Mesenteric fat pad (tissue), 1 donor: ENCODE results near the gene AKNAD1. TPM values are rescaled to one million over a fixed set of nuclear protein-coding genes. Genes with fewer than 3 reads are reported as not detected.

ENCODE experiments used
- DNase-seq: peaks from one replicate; pipeline ENCODE4 v3.0.0-alpha.2; 2020; ENCODE audit warnings: low spot score
- total RNA-seq: library from RNA; stranded (reverse); fragmentation: NEBNext Ultra II Directional; extraction: Animal tissue kit (Norgen Biotek cat#: 25700); gene quantifications from one replicate; pipeline ENCODE4 v1.2.1, GENCODE V29; 2021
- donor health status: DM: yes; HTN: yes; CAD: no.

Gene AKNAD1
- total RNA-seq, 1 donor from 2014 or later: not detected

DNA sequence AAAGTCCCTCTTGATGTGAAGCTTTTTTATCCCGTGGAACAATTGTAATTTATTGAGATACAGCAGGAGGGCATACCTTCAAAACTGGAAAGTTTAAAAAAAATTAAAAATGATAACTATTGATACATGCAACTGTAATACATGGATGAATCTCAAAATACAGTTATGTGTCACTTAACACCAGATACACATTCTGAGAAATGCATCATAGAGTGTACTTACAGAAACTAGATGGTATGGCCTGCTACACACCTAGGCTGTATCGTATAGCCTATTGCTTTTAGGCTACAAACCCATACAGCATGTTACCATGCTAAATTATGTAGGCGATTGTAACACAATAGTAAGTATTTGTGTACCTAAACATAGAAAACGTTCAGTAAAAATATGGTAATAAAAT lies 7.1 kb upstream of the AKNAD1 start:
- DNase-seq: no peak

DNA sequence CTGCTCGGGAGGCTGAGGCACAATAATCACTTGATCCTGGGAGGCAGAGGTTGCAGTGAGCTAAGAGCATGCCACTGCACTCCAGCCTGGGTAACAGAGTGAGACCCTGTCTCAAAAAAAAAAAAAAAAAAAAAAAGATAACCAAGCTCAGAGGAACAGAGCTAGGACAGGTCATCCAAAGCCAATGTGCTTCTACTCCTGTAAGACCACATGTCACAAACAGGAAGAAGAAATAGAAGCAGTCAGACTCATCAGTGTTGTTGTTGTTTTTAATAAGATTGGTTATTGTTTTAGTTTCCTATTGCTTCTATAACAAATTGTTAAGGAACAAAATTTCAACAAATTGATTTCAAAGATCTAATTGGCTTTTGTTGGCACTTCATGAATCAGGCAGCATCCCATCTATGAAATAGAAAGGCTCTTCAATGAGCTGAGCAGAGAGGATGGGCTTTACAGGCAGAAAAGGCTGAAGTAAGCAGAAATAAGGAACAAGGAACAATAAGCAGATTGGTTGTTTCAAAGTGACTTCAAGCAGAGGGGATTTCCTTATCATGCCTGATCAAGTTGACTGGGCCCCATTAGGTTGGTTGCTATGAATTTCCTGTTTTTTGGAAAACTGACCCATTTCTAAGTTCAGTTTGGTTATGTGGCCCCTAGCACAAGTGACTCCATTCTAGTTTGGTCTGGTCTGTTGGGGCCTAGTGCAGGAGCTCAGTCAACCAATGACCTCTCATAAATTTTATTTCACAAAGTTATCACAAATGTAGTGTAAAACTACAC lies 6.0 kb upstream of the AKNAD1 start:
- DNase-seq: no peak

DNA sequence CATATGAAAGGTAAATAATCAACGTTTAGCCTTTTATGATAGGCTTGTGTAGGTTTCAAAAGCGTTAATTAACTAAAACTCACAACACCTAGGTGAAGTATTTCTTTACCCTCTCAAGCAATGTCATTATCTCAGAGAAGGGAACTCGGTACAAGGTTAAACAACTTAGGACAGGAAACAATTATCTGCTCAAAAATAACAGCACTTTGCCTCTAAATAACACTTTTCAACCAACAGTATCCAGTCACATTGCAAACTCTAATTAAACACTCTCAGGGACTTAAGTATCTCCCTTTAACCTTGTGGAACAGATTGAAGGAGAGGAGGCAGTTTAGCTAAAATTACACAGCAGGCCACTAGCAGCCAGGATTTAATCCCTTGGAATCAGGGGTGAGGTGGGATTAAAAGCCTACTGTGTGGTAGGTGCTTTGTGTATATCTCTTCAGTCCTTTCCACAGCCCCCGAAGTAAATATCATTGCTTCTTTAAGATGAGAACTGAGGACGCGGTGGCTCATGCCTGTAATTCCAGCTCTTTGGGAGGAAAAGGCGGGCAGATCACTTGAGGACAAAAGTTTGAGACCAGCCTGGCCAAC lies 5.2 kb upstream of the AKNAD1 start:
- no peak for DNase-seq

DNA sequence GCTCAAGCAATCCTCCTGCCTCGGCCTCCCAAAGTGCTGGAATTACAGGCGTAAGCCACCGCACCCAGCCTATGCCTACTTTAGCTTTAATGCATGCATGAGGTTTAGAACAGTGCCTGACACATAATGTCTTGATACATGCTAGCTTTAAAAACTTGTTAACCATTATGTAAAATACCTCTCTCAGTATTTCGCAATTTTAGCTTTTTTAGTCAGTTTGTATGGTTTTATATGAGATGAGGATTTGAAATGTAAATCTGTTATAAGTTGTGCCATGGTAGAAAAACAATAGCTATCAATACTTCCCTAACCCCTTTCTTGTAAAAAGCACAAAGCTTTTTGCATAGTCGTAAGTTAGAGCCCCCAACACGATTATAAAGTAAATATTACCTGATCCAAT lies 4.7 kb upstream of the AKNAD1 start:
- DNase-seq: no peak

- DNase-seq: no peak
Observed at GRCh38 chr1:108860190-108860907, 3.5 kb upstream of the AKNAD1 start.

GRCh38 chr1:108858230-108858950 lies 1.5 kb upstream of the AKNAD1 start:
- no peak for DNase-seq

GRCh38 chr1:108854221-108855019 lies 2.5 kb downstream of the AKNAD1 start:
- DNase-seq: no peak

- DNase-seq: no peak
Observed at GRCh38 chr1:108852221-108852975, 4.5 kb downstream of the AKNAD1 start.

DNA sequence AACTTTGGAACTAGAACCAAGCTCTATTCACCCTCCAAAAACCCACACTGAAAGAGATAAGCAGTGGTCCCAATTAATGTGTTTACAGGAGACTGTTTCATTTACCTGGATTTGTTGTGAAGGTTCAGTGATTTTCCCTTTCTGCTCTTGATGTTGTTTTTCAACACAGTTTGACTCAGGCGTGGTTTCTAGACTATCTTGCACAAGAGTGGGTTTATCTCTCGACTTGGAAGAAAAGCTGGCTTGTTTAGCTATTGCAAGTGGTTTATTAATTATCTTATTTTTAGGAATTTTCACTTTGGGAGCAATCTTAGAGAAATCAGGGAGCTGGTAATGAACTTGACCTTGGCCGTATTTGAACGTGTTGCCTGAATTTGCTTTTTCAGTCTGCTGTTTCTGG lies 5.3 kb downstream of the AKNAD1 start:
- no peak for DNase-seq

DNA sequence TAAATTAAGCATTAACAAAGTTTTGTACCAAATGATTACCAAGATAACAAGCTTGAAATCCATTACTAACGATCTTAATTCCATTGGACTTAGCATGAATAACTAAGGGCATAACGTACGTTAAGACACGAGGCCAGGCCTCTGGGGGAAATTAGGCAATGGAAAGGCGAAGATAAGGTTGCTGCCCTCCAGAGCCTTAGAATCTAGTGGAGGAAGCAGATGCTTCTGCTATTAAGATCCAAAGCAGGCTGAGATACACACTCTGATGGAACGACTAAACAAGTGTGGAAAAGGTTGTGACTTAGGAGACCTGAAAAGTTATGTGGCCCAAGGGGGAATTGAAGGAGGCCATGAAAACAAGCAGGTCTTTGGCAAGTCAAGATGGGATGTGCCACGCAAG lies 6.0 kb downstream of the AKNAD1 start:
- no peak for DNase-seq

DNA sequence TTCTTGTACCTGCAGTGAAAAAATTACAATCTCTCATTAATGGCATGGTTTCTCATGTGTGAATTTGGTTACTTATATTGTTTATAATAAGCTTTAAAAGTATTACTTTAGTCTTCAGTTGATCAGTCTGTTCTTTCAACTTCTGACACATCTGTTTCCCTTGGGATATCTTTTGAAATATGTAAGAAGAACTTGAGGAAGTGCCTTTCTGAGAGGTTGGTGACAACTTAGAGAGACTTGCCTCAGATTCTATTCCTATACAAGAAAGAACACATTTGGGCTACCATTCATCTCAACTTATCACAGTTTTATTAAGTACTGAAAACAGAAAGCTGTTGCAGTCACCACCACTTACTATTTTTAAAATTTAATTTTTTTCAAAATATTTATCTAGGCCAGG lies 8.1 kb downstream of the AKNAD1 start:
- DNase-seq: no peak

GRCh38 chr1:108847494-108847893 lies 9.4 kb downstream of the AKNAD1 start:
- DNase-seq: no peak

GRCh38 chr1:108845991-108846390 lies 10.9 kb downstream of the AKNAD1 start:
- DNase-seq: no peak

DNA sequence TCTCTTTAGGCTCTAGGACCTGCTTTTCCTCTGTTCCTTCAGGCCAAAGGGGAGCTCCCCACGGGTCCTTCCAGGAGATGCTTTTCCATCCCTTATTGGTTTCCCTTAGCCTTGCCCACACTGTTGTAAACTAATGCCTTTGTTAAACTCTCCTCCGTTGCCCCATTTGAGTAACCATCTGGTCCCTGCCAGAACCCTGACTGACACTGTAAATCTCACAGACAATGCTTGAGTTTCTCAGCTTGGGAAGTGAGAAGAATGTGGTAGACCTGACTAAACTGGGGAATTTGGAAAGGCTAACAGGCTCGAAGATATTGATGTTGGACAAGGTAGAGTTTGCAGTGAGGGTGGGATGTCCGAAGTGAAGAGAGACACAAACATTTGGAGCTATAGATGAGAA lies 11.4 kb downstream of the AKNAD1 start:
- no peak for DNase-seq

DNA sequence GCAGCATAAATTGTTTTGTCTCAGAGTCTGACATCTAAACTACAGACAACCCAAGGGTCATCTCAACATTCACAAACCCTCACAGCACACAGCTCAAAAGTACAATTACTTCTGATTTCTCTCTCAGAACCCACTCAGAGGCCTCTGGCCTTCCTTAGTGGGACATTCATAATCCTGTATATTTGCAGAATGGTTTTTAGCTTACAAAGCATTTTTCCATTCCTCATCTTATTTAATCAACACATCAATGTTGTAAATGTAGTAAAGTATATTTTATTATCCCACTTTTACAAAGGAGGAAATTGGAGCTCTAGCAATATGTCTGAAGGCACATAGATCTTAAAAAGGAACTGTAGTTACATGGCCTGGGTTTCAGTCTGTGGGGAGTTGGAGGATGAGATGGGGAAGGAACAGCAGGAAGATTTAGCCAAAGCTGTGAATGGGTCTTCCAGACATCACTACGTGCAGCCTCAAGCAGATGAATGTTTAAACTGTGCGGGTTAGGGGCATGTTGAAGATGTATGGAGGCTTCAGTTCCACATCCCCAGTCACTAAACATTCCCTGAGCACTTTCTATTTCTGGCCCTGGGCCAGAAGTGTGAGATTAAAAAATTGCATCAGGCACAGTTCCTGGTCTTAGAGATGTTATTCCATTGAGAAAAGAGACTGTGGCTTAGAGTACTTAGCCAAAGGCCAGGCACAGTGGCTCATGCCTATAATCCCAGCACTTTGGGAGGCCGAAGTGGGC lies 13.3 kb downstream of the AKNAD1 start:
- DNase-seq: no peak

- DNase-seq: no peak
Observed at GRCh38 chr1:108842525-108843181, 14.2 kb downstream of the AKNAD1 start.

GRCh38 chr1:108841703-108842102 lies 15.2 kb downstream of the AKNAD1 start:
- no peak for DNase-seq

- DNase-seq: no peak
Observed at GRCh38 chr1:108832929-108833328, 24.0 kb downstream of the AKNAD1 start.

- DNase-seq: no peak
Observed at GRCh38 chr1:108831225-108831624, 25.7 kb downstream of the AKNAD1 start.
